HEK293 (cell line): ENCODE measurements around the gene LRRC47.

Experiments used
- BCL11A ChIP-seq: fragments of 450-650 bp; formaldehyde crosslinking; IDR thresholded peaks from 2 replicates; pipeline ENCODE4 v1.5.1; 2016; ENCODE audit warnings: low read depth, missing biosample characterization, missing genetic modification characterization
- HOXD13 ChIP-seq: sonication (generic); formaldehyde crosslinking; IDR thresholded peaks from 2 replicates; pipeline ENCODE4 v1.8.0; 2022; ENCODE audit warnings: missing genetic modification reagents, borderline replicate concordance
- KLF1 ChIP-seq: fragments of 450-650 bp; formaldehyde crosslinking; IDR thresholded peaks from 2 replicates; pipeline ENCODE4 v1.5.1; 2016; ENCODE audit warnings: missing biosample characterization, missing genetic modification characterization
- PRDM2 ChIP-seq: fragments of 450-650 bp; formaldehyde crosslinking; IDR thresholded peaks from 2 replicates; pipeline ENCODE4 v1.5.1; 2016; ENCODE audit warnings: missing biosample characterization, missing genetic modification characterization, borderline replicate concordance
- RBAK ChIP-seq: fragments of 450-650 bp; formaldehyde crosslinking; IDR thresholded peaks from 2 replicates; pipeline ENCODE4 v1.5.1; 2016; ENCODE audit warnings: missing biosample characterization, missing genetic modification characterization
- TCF7L2 ChIP-seq: IDR thresholded peaks from 2 replicates; pipeline ENCODE4 v1.6.1; 2011; ENCODE audit warnings: low read depth, mild to moderate bottlenecking, inconsistent platforms, low read length, moderate library complexity, borderline replicate concordance
- WT1 ChIP-seq: fragments of 450-650 bp; formaldehyde crosslinking; IDR thresholded peaks from 2 replicates; pipeline ENCODE4 v1.5.1; 2016; ENCODE audit warnings: missing biosample characterization, missing genetic modification characterization
- ZBTB26 ChIP-seq: fragments of 450-650 bp; formaldehyde crosslinking; optimal IDR thresholded peaks from 2 replicates; pipeline ENCODE3; 2016; ENCODE audit warnings: missing biosample characterization, mild to moderate bottlenecking, missing genetic modification characterization
- ZBTB6 ChIP-seq: fragments of 450-650 bp; formaldehyde crosslinking; IDR thresholded peaks from 2 replicates; pipeline ENCODE4 v1.5.1; 2017; ENCODE audit warnings: missing biosample characterization, missing genetic modification characterization
- ZNF138 ChIP-seq: fragments of 450-650 bp; formaldehyde crosslinking; IDR thresholded peaks from 2 replicates; pipeline ENCODE4 v1.5.1; 2016; ENCODE audit warnings: missing biosample characterization, missing genetic modification characterization, borderline replicate concordance
- ZNF239 ChIP-seq: fragments of 450-650 bp; formaldehyde crosslinking; IDR thresholded peaks from 2 replicates; pipeline ENCODE4 v1.5.1; 2016; ENCODE audit warnings: missing biosample characterization, missing genetic modification characterization
- ZNF354C ChIP-seq: fragments of 450-650 bp; formaldehyde crosslinking; IDR thresholded peaks from 2 replicates; pipeline ENCODE4 v1.5.1; 2016; ENCODE audit warnings: missing biosample characterization, missing genetic modification characterization, low read depth, borderline replicate concordance
- ZNF433 ChIP-seq: fragments of 450-650 bp; formaldehyde crosslinking; IDR thresholded peaks from 2 replicates; pipeline ENCODE4 v1.5.1; 2016; ENCODE audit warnings: missing biosample characterization, missing genetic modification characterization, low read depth
- ZNF596 ChIP-seq: fragments of 450-650 bp; IDR thresholded peaks from 2 replicates; pipeline ENCODE4 v1.5.0; 2018; ENCODE audit warnings: missing biosample characterization, mild to moderate bottlenecking, missing genetic modification characterization, moderate library complexity
- ZNF660 ChIP-seq: fragments of 450-650 bp; IDR thresholded peaks from 2 replicates; pipeline ENCODE4 v1.5.1; 2018; ENCODE audit warnings: missing biosample characterization, mild to moderate bottlenecking, missing genetic modification characterization
- ZNF792 ChIP-seq: fragments of 450-650 bp; formaldehyde crosslinking; IDR thresholded peaks from 2 replicates; pipeline ENCODE4 v1.5.1; 2016; ENCODE audit warnings: missing biosample characterization, missing genetic modification characterization
- TF ChIP-seq, protein P1 (sequence below): fragments of 450-650 bp; formaldehyde crosslinking; IDR thresholded peaks from 2 replicates; pipeline ENCODE4 v1.5.1; 2016; ENCODE audit warnings: missing biosample characterization, missing genetic modification characterization
- TF ChIP-seq, protein P2 (sequence below): fragments of 450-650 bp; formaldehyde crosslinking; IDR thresholded peaks from 2 replicates; pipeline ENCODE4 v1.5.1; 2016; ENCODE audit warnings: missing biosample characterization, missing genetic modification characterization
- TF ChIP-seq, protein P3 (sequence below): fragments of 450-650 bp; formaldehyde crosslinking; IDR thresholded peaks from 2 replicates; pipeline ENCODE4 v1.5.1; 2016; ENCODE audit warnings: missing biosample characterization, missing genetic modification characterization

Gene LRRC47

GRCh38 chr1:3775490-3776230, 20.6 kb downstream of the LRRC47 start (continued):
- TF ChIP-seq HOXD13 (CRISPR knock-in tag), result no peak
- no peak for TF ChIP-seq ZNF433 (tag by site-specific recombination)
- TF ChIP-seq, protein P1, sequence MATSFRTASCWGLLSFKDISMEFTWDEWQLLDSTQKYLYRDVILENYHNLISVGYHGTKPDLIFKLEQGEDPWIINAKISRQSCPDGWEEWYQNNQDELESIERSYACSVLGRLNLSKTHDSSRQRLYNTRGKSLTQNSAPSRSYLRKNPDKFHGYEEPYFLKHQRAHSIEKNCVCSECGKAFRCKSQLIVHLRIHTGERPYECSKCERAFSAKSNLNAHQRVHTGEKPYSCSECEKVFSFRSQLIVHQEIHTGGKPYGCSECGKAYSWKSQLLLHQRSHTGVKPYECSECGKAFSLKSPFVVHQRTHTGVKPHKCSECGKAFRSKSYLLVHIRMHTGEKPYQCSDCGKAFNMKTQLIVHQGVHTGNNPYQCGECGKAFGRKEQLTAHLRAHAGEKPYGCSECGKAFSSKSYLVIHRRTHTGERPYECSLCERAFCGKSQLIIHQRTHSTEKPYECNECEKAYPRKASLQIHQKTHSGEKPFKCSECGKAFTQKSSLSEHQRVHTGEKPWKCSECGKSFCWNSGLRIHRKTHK, result no peak
- peak; percentile 81 for TF ChIP-seq KLF1 (tag by site-specific recombination)
- TF ChIP-seq TCF7L2, result no peak
- no peak for TF ChIP-seq ZNF660 (tag by site-specific recombination)
- no peak for TF ChIP-seq ZNF354C (tag by site-specific recombination)
- no peak for TF ChIP-seq ZBTB6 (tag by site-specific recombination)
- no peak for TF ChIP-seq RBAK
- TF ChIP-seq ZNF138 (tag by site-specific recombination), result no peak
- no peak for TF ChIP-seq ZNF596 (tag by site-specific recombination)
- TF ChIP-seq WT1 (tag by site-specific recombination), result no peak
- peak; percentile 23 for TF ChIP-seq ZBTB26 (tag by site-specific recombination)
- TF ChIP-seq, protein P2, sequence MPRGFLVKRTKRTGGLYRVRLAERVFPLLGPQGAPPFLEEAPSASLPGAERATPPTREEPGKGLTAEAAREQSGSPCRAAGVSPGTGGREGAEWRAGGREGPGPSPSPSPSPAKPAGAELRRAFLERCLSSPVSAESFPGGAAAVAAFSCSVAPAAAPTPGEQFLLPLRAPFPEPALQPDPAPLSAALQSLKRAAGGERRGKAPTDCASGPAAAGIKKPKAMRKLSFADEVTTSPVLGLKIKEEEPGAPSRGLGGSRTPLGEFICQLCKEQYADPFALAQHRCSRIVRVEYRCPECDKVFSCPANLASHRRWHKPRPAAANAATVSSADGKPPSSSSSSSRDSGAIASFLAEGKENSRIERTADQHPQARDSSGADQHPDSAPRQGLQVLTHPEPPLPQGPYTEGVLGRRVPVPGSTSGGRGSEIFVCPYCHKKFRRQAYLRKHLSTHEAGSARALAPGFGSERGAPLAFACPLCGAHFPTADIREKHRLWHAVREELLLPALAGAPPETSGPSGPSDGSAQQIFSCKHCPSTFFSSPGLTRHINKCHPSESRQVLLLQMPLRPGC (tag by site-specific recombination), result no peak
- TF ChIP-seq ZNF239 (tag by site-specific recombination), result no peak
- no peak for TF ChIP-seq ZNF792 (tag by site-specific recombination)
- TF ChIP-seq PRDM2, result no peak
- TF ChIP-seq, protein P3, sequence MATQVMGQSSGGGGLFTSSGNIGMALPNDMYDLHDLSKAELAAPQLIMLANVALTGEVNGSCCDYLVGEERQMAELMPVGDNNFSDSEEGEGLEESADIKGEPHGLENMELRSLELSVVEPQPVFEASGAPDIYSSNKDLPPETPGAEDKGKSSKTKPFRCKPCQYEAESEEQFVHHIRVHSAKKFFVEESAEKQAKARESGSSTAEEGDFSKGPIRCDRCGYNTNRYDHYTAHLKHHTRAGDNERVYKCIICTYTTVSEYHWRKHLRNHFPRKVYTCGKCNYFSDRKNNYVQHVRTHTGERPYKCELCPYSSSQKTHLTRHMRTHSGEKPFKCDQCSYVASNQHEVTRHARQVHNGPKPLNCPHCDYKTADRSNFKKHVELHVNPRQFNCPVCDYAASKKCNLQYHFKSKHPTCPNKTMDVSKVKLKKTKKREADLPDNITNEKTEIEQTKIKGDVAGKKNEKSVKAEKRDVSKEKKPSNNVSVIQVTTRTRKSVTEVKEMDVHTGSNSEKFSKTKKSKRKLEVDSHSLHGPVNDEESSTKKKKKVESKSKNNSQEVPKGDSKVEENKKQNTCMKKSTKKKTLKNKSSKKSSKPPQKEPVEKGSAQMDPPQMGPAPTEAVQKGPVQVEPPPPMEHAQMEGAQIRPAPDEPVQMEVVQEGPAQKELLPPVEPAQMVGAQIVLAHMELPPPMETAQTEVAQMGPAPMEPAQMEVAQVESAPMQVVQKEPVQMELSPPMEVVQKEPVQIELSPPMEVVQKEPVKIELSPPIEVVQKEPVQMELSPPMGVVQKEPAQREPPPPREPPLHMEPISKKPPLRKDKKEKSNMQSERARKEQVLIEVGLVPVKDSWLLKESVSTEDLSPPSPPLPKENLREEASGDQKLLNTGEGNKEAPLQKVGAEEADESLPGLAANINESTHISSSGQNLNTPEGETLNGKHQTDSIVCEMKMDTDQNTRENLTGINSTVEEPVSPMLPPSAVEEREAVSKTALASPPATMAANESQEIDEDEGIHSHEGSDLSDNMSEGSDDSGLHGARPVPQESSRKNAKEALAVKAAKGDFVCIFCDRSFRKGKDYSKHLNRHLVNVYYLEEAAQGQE (tag by site-specific recombination), result no peak
- TF ChIP-seq BCL11A (tag by site-specific recombination), result no peak
